GM18499 (cell line): Measurements from ENCODE around the gene DYSF.

ENCODE experiments used
- ATAC-seq: cut with Tn5 transposase; IDR thresholded peaks from one replicate; pipeline ENCODE4 v1.9.1; 2021; ENCODE audit warnings: moderate number of reproducible peaks; ENCODE audit not compliant: insufficient read depth, unreplicated experiment

DYSF gene

DNA sequence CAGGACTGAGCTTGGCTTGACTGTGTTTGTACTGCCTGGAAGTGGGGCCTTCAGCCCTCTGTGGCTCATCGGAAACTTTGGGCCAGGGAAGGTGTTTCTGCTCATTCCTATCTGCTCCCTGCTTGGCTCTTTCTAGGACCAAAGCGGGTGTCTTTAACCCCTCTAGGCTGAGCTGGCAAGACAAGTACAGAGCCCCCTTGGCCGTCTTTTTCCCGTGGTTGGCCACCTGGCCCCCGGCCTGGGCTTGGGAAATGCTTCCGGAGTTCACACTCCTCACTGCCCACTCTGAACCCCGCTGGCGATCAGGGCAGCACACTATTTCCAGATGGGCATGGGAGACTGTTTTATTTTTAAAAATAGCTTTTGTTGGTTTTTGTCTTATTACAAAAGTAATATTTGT is 243.0 kb downstream of the DYSF start:
- ATAC-seq = no peak

DNA sequence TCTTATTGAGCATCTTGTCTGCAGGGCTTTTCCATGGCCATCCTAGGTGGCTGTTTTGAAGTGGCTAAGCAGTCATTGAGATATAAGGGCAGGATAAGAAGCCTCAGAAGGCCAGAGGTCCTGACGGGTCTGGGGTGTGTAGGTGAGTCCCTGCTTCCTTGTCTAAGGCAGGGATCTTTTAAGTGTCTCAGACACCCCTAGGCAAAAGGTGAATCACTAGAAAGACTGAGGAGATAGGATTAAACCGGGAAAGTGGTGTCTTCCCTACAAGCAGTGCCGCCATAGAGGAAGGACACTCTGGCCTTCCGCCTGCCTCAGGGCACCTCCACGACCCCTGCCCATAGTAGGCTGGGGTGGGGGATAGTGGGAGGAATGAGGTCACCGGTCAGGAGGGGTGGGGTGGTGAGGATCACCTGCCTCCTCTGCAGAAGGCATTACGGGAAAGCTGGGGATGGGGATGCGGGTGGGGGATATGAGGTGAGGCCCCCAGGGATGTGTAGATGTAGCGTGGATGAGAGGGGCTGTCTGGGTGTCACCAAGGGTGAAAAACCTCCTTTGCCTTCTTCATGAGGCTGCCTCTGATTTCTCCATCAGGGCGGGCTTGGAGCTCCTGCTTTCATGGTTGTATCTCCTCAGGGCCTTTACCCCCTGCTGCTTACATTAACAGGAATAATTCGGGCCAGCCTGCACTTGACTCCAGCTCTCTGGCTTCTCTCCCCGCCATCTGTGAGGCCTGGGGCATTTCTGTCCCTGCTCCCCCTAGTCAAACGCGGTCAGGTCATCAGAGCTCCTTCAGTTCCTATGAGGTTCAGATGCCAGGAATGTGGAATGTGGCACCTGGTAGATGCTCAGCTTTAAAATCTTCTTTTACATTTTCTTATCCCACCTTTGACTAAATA is 244.0 kb downstream of the DYSF start:
- no peak for ATAC-seq

GRCh38 chr2:71699428-71699827 is 246.1 kb downstream of the DYSF start:
- ATAC-seq = no peak

GRCh38 chr2:71700041-71700657 is 246.8 kb downstream of the DYSF start:
- ATAC-seq = no peak

DNA sequence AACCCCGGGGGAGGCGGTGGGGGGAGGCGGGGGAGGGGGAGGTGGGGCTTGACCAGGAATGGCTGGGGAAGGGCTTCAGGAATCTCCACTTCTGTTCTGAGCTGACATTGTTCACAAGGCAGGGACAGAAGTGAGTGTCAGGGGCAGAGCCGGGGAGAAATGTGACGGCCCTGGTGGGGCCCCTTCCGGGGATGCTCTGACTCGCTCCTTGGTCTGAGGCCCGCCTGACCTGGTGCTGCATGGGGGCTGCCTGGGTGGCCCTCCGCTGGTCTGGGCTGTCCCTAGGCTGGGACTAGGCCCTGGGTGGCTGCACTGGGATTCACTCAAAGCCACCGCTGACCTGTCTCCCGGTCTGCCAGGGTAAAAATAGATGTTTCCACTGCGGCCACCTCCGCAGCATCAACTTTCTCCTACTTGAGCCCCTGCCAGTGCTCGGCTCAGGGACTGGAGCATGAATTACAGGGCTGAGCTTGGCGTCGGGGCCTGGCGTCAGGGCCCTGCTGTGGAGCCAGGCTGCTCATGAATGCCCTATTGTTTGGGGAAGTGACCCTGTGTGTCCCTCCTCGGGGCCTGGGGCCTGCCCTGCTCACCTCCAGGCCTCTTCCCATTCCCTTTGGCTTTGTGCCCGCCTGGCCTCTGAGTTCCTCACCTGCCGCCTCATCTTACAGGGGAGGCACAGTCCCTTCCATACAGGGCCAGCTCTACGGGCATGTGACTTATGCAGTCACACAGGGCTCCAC is 247.5 kb downstream of the DYSF start:
- ATAC-seq = no peak

DNA sequence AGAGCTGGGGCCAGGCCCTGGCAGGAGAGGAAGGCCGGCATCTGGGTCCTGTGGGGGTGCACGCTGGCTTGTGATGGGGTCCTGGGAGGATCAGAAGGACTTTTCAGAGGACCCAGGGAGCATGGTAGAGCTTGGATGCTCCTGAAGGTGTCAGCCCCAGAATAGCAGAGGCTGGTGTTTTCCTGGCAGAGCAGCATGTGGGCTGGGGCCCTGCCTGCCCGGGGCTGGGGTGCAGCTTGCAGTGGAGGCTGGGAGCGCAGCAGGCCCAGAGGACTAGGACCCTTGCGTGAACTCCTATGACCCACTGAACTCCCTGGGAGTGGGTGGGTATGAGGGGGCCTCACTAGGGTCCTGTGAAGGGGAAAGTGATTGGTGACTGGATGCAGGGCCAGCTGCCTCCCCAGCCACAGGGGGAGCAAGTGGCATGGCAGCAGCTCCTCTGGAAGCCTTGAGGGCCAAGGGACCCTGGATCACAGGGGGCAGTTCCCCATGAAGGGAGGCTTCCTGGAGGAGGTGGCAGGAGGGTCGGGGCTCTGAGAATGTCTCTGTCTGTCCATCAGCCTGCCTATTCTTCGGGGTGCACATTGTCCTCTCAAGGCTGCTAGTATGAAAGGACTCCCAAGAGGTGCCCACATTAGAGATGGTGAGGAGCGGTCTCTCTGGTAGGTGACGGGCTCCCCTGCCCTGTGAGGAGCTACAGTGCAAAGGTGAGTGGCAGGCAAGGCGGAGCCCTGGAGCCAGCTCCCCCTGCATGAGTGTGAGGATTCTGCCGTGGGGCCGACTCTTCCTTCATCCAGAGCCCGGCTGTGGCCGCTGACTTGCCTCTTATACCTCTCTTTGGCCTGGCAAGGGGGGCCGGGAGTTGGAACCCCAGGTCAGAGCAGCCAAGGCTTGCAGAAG is 249.0 kb downstream of the DYSF start:
- no peak for ATAC-seq

DNA sequence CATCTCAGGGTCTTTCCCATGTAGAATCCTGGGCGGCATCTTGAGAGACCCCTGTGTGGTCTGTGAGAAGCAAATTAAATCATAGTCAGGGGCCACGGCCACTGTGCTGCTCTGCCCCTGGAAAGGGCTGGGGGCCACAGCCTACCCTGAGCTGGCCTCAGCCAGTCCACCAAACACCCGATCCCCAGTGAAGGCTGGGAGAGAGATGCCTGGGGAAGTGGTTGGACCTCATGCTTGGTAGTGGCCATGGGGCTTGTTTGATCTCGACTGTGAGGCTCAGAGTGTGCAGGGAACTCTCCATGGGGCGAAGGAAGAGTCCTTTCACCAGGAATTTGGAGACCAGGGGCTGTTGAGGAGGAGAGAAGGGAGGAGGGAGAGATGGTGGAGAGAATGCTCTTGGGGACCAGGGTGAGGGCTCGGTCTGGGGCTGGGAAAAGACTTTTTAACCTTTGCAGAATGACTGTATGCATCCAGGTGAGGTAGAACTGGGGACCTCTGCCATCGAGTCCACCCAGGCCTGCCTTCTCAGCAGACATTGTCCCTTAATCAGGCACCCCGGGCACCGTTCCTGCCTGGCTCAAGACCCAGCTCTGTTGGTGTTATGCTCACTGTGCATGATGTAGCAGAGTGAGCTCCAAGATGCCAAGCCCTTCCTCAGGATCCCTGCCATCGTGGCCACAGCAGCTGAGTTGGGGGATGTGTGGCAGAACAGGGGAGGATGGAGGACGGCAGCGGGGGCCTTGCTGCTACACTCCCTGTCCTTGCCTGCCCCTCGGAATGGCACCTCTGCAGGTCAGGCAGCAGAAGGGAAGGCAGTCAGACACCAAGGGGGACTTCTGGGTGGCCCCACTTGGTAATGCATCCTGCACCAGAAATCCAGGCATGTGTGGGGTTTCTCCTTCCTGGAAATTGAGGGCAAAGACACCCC is 249.9 kb downstream of the DYSF start:
- ATAC-seq = no peak

GRCh38 chr2:71704131-71704561 is 250.8 kb downstream of the DYSF start:
- ATAC-seq = no peak

DNA sequence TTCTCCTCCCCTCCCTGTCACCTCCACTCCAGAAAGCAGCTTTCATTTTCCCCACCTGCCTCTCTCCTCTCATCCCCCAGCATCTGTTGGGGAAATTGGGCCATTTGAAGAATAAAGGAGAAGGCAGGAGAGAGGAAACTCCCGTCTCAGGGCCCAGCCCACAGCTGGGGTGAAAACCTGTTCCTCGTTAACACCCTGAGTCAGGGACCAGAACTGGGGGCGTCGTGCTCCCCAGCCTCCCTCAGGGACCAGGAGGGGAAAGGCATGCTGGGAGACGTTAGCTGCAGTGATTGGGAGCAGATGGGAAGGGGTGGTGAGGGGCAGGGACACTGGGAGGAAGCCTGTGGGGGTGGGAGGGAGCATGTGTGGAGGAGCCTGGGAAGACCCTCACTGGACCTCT is 251.3 kb downstream of the DYSF start:
- no peak for ATAC-seq

DNA sequence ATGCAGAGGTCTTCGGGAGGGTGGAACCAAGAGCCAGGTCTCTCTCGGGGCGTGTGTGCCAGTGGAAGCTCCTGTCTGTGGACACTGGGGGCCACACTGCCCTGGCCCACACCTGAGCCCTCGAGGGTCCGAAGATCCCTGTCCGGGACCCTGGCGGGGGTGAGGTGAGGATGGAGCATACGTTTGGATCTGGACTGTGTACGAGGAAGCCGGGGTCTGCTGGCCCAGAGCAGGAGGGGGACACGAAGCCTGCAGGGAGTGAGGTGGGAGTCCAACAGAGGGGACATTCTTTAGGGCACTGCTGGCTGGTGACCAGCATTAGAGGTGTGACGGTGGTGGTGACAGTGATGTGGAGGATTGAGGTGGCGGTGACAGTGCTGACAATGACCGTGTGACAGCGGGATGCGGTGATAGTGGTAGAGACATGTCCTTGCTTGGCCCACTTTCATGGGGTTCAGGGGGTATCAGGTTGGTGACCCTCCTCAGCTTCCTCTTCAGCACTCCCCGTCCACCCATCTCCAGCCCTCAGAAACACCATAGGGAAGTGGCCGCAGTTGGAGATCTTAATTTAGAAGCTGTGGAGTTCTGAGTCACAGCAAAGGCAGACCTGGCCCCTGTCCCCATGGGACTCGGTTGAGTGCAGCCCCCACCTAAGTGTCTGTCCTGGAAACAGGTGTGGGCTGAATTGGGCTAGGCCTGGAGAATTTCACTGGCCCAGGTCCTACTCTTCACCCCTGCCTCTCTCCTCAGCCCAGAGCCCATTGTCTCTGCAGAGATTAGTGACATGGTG is 252.0 kb downstream of the DYSF start:
- ATAC-seq = no peak

GRCh38 chr2:71706121-71706520 is 252.8 kb downstream of the DYSF start:
- no peak for ATAC-seq

- no peak for ATAC-seq
These were observed 253.5 kb downstream of the DYSF start for GRCh38 chr2:71706836-71707235.

DNA sequence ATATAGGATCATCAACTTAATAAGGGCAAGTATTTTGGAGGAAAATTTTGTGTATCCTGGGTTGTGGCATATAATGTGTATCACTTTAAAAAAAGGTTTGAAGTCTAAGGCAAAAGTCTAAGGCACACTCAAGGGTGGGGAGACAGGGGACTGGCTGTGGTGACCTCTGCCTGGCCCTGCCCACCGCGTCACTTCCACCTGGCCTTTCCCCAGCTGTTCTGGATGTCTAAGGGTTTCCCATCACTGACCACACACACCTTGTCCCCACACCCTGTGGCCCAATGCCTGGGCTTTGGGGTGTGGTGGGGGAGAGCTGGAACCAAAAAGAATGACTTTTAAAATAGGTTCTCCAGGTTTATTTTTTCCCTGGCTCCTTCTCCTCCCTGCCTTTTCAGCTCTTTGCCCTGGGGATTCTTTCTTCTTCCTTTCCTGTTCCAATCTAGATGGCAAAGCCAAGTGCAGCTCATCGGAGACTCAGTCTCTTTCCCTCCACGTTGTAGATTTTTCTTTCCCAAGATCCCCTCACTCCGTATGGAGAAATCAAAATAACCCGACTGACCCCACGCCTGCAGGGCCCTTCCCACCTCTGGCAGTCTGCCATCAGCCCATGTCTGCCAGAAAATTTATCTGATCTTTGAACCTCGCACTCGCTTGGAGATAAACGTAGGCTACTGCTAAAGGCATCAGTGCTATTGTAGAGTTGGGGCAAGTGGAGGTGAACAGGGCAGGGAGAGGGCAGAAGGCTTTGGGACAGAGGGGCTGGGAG is 257.2 kb downstream of the DYSF start:
- ATAC-seq = no peak

DNA sequence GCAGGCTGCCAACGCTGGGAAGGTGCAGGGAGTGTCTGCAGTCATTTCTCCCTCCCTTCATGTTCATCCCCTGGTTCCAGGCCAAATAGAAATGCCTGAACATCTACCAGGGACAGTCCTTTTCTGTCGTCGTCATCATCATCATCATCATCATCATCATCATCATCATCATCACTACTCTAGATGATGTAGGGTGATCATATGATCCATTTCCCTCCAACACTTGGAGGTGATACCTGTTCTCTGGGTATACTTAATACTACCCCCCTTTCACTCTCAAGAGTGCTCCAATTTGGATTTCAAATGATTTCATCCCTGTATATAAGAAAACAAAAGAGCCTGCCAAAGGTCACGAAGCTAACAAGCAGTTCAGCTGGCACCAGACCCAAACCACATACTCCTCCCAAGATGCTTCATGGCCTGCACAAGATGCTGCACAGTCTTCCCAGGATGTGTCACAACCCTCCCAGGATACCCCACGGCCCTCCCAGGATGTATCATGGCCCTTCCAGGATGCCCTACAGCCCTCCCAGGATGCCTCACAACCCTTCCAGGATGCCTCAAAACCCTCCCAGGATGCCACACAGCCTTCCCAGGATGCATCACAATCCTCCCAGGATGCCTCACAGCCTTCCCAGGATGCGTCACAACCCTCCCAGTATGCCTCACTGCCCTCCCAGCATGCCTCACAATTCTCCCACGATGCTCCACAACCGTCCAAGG is 257.9 kb downstream of the DYSF start:
- no peak for ATAC-seq

DNA sequence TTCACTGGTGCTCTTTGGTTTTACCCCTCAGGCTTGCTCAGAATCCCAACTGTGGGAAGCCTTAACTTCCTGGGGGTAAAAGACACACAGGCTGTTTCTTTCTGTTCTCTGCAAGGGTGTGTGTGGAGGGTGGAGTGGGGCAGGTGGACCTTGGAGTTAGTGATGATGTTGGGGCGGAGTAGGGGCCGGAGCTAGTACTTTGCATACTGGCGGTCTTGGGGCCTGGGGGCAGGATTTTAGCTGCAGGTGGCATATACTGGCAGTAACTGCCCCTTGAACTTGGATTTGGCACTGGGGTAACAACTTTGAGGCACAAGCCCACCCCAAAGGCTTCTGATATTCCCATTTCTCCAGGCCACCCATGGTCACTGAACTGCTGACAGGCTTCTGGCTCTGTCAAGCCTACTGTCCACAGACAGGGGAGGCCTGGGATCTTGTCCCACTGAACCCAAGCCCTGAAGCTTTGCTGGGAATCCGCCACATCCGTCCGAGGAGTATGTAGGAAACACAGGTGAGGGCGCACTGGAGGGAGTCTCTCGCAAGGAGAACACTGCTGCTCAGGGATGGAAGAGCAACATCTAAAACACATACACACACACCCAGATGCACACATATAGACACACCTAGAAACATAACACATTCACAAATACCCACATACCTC is 258.9 kb downstream of the DYSF start:
- ATAC-seq = no peak
